Left ventricle myocardium inferior (tissue), 1 donor: ENCODE data around the gene MEGF8. TPM values are rescaled to one million over a fixed set of nuclear protein-coding genes. Genes with fewer than 3 reads are reported as not detected.
A peak's percentile ranks its signal among the peaks of the same experiment; 100 is the strongest.

ENCODE experiments used
- DNase-seq: peaks from one replicate; pipeline ENCODE4 v3.0.0-alpha.2; 2020
- H3K27ac ChIP-seq: fragments of 200-600 bp; replicated peaks from 2 replicates; pipeline ENCODE4 v1.8.0; 2021
- H3K27me3 ChIP-seq: fragments of 200-600 bp; 2 replicates; pipeline ENCODE4 v1.8.0; 2021; ENCODE audit warnings: low read depth
- H3K36me3 ChIP-seq: fragments of 200-600 bp; 2 replicates; pipeline ENCODE4 v1.8.0; 2021
- H3K4me1 ChIP-seq: fragments of 200-600 bp; 2 replicates; pipeline ENCODE4 v1.8.0; 2021
- H3K4me3 ChIP-seq: fragments of 200-600 bp; 2 replicates; pipeline ENCODE4 v1.8.0; 2021; ENCODE audit warnings: mild to moderate bottlenecking, moderate library complexity
- H3K9me3 ChIP-seq: fragments of 200-600 bp; replicated peaks from 2 replicates; pipeline ENCODE4 v1.8.0; 2021
- intact Hi-C: fragments of 100-400 bp; cut with micrococcal nuclease; formaldehyde crosslinking; loops from one replicate; pipeline ENCODE4 v1.11.0; 2022
- total RNA-seq: library from RNA; stranded (reverse); fragmentation: NEBNext Ultra II Directional; extraction: Animal tissue kit (Norgen Biotek cat#: 25700); gene quantifications from one replicate; pipeline ENCODE4 v1.2.1, GENCODE V29; 2021
- TF ChIP-seq, protein P1 (sequence below): fragments of 200-600 bp; IDR thresholded peaks from 2 replicates; pipeline ENCODE4 v1.8.0; 2021; ENCODE audit warnings: antibody characterized with exemption, mild to moderate bottlenecking, borderline replicate concordance
- donor health status: DM: no; HTN: yes; CAD: no; lungs with severe emphysema.

The MEGF8 gene
- total RNA-seq, 1 donor from 2014 or later = 34.3 TPM

DNA sequence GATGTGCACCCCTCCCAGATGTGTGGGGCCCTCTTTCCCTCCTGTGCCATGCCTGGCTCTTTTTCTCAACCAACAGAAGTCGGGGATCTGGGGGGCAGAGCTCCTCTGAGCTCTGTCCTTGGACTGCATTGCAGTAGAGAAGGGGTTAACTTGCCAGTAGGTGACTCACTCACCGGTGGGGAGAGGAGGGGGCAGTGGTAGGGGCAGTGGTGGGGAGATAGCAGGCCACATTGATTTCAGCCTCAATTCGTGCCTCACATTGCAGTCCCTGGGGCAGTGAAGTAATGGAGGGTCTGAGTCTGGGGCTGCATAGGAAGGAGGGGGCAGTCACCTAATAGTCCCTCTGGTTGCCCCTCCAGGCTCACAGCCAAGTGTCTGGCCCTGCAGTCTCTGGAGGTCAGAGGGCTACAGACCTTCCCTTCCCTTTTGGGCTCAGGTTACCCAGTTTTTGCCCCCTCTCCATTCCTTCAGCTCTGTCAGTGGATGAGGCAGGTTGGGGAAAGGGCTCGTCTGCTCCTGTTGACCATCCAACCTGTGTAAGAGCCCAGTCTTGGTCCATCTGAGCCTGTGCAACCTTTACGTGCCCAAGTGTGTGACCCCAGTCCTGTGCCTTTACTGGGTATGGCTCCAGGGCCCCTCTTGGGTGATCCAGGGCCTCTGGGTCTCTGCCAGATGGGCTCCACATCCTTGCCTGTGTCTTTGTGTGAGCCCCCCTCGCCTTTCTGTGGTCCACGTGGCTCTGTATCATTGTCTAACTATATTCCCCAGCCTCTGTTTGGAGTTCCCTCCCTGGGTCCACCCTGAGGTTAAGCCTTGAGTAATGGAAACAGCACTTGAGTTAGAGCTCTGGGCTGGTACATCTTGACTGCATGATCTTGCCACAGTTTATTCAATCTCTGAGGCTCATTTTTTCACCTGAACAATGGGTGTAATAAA lies 43.3 kb upstream of the MEGF8 start:
- intact Hi-C loops = loop anchor here (5.0 kb wide), 1 partner anchor 40 kb away; the partner anchor contains the start of gene GSK3A
- peak overlapping the region; percentile 90 for H3K4me3 ChIP-seq

DNA sequence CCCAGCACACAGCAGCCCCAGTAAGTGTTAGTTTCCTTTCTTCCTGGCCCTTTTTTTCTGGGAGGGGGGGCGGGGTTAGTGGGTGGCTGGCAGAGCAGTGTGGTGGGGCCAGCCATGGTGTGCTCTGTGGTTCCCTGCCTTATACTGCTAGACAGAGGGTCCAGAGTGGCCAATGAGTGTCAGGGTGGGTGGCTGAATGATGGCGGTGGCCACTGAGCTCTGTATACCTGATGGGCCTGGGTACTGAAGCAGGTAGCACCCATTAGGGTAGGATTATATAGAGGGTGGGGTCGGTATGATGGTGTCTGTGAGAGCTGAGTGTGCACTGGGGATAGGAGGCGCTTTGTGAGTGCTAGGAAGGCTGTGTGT lies 42.6 kb upstream of the MEGF8 start:
- TF ChIP-seq, protein P1, sequence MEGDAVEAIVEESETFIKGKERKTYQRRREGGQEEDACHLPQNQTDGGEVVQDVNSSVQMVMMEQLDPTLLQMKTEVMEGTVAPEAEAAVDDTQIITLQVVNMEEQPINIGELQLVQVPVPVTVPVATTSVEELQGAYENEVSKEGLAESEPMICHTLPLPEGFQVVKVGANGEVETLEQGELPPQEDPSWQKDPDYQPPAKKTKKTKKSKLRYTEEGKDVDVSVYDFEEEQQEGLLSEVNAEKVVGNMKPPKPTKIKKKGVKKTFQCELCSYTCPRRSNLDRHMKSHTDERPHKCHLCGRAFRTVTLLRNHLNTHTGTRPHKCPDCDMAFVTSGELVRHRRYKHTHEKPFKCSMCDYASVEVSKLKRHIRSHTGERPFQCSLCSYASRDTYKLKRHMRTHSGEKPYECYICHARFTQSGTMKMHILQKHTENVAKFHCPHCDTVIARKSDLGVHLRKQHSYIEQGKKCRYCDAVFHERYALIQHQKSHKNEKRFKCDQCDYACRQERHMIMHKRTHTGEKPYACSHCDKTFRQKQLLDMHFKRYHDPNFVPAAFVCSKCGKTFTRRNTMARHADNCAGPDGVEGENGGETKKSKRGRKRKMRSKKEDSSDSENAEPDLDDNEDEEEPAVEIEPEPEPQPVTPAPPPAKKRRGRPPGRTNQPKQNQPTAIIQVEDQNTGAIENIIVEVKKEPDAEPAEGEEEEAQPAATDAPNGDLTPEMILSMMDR = no peak
- H3K4me3 ChIP-seq = peak overlapping the region; percentile 74
- H3K27me3 ChIP-seq = no peaks in the 10 kb centered on the region
- intact Hi-C loops = loop anchor here (5.0 kb wide), 1 partner anchor 41 kb away; the partner anchor contains the start of gene GSK3A
- DNase-seq = no peak
- H3K9me3 ChIP-seq = no peaks in the 10 kb centered on the region
- H3K27ac ChIP-seq = peak overlapping the region; percentile 98
- H3K4me1 ChIP-seq = peaks cover 84% of the 10 kb centered on the region
- H3K36me3 ChIP-seq = peaks cover 11% of the 10 kb centered on the region

More for the DNA sequence above, 43.3 kb upstream of the MEGF8 start:
- peaks cover 91% of the 10 kb centered on the region for H3K4me1 ChIP-seq
- H3K36me3 ChIP-seq = peaks cover 4% of the 10 kb centered on the region
- H3K9me3 ChIP-seq = no peaks in the 10 kb centered on the region
- peak overlapping the region; percentile 98 for H3K27ac ChIP-seq
- DNase-seq = no peak
- H3K27me3 ChIP-seq = no peaks in the 10 kb centered on the region
- TF ChIP-seq, protein P1 = no peak

DNA sequence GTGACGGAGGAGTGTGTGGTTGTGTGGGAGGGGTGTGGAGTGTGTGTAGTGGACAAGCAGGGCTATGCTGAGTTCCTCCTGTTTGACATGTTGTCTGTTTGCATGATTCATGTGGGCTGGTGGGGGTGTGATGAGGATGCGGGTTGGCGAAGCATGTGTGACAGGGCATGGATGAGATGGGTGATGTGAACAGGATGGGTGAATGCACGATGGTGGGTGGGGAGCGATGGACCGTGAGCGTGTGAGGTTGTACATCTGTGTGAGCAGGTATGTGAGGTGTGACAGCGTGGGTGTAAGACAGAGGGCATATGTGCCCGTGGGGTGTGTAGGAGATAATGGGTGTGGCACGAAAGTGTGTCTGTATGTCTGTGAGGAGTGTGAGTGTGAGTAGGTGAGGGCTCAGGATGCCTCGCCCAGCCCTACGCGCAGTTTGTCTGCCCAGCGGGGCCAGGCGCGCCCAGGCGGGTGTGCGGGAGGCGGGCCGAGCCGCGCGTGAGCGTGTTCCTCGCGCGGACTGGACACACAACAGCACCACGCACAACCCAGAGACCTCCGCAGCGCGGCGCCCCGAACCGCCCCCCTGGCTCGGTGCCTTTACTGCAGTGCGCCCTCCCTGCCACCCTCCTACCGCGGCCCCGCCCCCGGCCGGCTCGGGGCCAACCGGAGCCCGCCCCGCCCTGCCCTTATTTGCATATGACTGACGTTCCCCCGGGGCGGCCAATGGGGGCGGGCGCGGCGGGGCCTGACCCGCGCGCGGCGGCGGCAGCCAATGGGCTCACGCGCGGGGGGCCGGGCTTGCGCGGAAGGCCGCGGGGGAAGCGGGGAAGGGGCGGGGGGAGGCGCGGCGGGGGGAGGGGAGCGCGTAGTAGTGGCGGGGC lies 42.0 kb upstream of the MEGF8 start:
- no peaks in the 10 kb centered on the region for H3K9me3 ChIP-seq
- peaks cover 78% of the 10 kb centered on the region for H3K4me1 ChIP-seq
- TF ChIP-seq, protein P1 = no peak
- no peaks in the 10 kb centered on the region for H3K27me3 ChIP-seq
- intact Hi-C loops = loop anchor here (5.0 kb wide), 1 partner anchor 41 kb away; the partner anchor contains the start of gene GSK3A
- peaks cover 17% of the 10 kb centered on the region for H3K36me3 ChIP-seq
- peak overlapping the region; percentile 98 for H3K27ac ChIP-seq
- DNase-seq = peak; percentile 98
- H3K4me3 ChIP-seq = peak overlapping the region; percentile 74

DNA sequence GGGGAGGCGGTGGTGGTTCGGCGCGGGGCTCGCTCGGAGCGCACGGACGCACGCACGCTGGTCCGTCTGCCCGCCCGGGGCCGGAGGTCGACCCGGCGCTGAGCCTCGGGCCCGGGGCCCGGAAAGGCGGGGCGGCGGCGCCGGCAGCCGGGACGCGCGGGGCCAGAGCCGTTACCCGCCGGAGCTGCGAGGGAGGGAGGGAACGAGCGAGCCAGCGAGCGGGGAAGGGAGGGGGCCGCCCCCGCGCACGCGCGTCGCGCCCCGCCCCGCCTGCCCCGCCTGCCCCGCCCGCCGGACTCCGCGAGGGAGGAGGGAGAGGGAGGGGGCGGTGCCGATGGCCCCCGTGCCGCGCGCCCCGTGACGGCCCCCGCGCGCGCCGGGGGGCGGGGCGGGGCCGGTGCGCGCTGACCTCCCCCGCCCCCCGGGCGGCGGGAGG lies 41.4 kb upstream of the MEGF8 start:
- peak overlapping the region; percentile 98 for H3K27ac ChIP-seq
- intact Hi-C loops = loop anchor here (5.0 kb wide), 1 partner anchor 42 kb away; the partner anchor contains the start of gene GSK3A
- no peaks in the 10 kb centered on the region for H3K9me3 ChIP-seq
- H3K4me1 ChIP-seq = peaks cover 71% of the 10 kb centered on the region
- peak overlapping the region; percentile 74 for H3K4me3 ChIP-seq
- peaks cover 24% of the 10 kb centered on the region for H3K36me3 ChIP-seq
- DNase-seq = peak; percentile 84
- no peaks in the 10 kb centered on the region for H3K27me3 ChIP-seq
- TF ChIP-seq, protein P1 = no peak
